HG03460 (cell line): Measurements from ENCODE around the gene METTL26.

ENCODE experiments used
- ATAC-seq: cut with Tn5 transposase; IDR thresholded peaks from one replicate; pipeline ENCODE4 v1.9.1; 2021; ENCODE audit not compliant: unreplicated experiment

METTL26 gene

GRCh38 chr16:638836-639235, 2.7 kb upstream of the METTL26 start:
- no peak for ATAC-seq

GRCh38 chr16:638034-638543, 2.0 kb upstream of the METTL26 start:
- ATAC-seq: no peak

DNA sequence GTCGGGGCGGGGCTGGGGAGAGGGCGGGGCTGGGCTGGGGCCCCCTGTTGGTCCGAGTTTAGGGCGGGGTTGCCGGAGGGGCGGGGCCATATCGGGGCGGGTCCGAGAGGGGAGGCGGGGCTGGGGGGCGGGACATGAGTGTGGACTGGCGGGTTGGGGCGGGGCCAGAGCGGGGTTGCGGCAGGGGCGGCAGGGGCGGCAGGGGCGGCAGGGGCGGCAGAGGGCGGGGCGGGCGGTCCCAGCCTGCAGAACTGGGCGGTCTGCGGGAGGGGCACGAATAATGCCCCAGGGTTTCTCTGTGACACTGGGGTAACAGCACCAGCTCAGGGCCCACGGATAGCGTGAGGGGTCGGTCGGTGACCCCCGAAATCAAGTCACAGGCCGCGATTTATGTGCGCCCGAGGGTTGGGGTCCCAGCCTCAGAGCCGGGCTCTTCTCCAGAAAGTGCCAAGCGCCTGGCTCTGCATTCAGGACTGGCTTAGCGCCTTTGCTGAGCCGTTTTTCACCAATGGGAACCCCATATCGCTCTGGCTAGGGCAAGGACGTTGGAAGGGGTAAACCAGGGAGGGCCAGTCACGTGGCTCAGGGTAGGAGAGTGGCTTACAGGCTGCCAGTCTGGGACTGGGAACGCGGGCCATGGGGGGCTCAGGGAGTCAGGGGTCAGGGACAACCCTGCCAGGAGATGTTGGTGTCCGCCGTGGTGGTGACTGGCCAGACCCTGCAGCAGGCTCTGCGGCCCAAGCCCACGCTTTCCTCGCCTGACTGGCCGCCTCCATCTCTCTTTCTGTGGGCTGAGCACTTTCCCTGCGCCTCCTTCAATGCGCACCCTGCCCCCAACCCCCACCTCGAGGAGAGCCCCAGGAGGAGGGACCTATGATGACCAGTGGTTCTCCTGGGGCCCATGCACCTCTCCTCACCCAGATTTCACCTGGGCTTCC, 1.2 kb upstream of the METTL26 start:
- ATAC-seq: no peak

DNA sequence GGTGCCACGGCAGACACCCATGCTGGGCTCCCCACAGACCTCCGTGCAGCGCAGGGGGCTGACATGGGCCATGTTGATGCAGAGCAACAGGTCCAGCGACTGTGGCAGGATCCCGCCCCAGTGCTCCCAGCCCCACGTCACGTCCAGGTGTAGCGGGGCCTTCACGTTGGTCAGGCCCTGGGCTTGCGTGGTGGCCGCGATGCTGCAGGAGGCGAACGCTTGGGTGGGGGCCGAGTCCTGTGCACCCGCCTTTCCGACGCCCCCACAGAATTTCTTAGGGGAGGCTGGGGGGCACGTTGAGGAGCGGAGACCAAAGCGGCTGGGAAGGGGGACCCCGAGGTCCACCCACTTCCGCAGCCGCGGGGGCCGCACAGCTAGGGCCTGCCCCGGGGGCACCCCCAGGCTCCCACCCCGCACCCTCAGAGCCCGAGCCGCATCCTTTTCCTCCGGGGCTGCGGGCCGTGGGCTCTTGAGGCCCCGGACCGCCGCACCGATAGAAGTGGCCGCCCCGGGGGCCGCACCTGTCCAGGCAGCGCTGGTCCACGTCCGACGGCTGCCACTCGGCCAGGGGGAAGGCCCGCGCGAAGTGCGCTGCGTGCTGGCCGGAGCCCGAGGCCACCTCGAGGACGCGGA, 416 bp downstream of the METTL26 start:
- ATAC-seq: no peak

- ATAC-seq: no peak
These were observed 1.1 kb downstream of the METTL26 start for GRCh38 chr16:634996-635395.

DNA sequence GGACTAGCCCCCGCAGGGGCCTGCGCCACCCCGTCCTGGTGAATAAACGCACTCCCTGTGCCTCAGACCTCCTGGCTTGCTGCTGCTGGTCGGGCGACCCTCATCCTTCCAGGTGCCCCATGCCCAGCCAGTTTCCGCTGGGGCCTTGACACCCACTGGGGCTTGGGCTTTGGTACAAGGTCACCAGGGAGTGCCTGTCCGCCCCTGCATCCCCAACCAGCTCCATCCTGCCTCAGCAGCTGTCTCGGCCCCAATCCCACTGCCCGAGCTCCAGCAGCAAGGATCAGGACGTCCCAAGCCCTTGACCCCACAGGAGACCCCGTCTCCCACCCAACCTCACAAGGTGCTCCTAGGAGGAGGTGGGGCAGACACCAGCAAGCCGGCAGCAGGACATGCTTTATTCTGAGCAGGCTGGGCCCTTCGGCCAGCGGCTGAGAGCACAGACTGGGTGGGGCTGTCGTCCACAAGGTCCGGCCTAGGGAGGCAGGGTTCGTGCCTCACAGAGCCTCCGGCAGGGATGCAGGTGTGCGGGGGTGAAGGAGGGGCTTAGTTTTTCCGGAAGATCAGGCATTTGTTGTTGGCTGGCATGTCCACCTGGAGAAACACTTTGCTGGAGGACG, 1.9 kb downstream of the METTL26 start:
- ATAC-seq: no peak

DNA sequence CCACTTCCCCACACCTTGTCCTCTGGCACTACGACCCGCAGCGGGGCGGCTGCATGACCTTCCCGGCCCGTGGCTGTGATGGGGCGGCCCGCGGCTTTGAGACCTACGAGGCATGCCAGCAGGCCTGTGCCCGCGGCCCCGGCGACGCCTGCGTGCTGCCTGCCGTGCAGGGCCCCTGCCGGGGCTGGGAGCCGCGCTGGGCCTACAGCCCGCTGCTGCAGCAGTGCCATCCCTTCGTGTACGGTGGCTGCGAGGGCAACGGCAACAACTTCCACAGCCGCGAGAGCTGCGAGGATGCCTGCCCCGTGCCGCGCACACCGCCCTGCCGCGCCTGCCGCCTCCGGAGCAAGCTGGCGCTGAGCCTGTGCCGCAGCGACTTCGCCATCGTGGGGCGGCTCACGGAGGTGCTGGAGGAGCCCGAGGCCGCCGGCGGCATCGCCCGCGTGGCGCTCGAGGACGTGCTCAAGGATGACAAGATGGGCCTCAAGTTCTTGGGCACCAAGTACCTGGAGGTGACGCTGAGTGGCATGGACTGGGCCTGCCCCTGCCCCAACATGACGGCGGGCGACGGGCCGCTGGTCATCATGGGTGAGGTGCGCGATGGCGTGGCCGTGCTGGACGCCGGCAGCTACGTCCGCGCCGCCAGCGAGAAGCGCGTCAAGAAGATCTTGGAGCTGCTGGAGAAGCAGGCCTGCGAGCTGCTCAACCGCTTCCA, 2.6 kb downstream of the METTL26 start:
- ATAC-seq: no peak

GRCh38 chr16:632486-633335, 3.4 kb downstream of the METTL26 start:
- ATAC-seq: no peak

DNA sequence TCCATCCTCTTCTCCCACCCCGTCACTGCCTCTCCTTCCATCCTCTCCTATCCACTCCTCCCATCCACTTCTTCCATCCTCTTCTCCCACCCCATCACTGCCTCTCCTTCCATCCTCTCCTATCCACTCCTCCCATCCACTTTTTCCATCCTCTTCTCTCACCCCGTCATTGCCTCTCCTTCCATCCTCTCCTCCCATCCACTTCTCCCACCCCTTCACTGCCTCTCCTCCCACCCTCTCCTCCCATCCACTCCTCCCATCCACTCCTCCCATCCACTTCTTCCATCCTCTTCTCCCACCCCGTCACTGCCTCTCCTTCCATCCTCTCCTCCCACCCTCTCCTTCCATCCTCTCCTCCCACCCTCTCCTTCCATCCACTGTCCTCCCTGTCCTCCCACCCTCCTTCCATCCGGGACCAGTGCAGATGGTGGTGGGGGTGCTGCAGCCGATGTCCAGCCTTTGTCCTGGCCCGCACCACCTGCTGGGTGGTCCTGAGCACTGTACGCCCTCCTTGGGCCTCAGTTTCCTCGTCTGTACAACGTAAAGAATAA, 4.2 kb downstream of the METTL26 start:
- no peak for ATAC-seq

GRCh38 chr16:630815-631405, 5.2 kb downstream of the METTL26 start, which contains the start of gene WFIKKN1:
Gene WFIKKN1 (plus strand): TSS chr16:630985. CDS start chr16:631254, 269 bp downstream.
- ATAC-seq: no peak

DNA sequence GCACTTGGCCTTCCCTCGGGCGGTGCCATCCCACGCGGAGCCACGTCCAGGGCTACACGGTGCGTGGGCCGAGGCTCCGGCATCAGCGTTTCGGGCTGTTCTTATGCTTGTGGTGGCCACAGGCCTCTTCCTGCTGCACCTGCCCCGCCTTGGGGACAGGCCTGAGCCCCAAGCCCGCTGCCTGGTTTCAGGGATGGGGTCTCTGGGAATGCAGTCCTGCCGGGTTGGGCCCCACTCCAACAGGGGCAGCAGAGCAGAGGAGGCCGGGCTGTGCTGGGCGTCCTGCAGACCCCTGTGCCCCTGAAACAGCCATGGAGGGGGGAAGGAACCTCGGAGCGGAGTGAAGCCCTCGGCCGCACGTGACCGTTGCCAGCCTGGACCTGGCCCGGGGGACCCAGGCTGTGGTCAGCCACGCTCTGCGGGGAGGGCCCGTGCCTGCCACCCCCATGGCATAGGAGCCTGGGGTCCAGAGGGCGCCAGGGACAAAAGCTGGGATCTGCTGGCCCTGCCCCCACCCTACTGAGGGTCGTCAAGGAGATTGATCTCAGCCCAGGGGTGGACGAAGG, 5.8 kb downstream of the METTL26 start:
- ATAC-seq: no peak

DNA sequence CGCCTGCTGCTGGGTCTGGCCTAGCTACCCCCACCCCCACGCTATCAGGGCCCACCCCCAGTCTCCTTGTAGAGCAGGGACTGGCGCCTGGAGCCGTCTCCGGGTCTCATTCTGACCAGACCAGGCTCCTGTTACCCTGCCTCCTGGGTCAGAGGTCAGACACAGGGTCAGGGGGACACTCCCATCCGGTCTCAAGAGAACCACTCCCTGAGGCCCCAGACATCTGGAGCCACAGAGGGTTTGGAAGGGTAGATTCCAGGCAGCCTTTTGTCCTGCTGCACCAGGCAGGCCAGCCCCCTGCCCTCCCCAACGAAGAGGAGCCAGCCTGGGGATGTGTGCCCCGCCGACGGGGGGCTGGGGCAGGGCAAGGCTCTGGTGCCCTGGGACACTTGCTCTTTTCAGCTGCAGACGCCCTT, 6.3 kb downstream of the METTL26 start:
- ATAC-seq: no peak

DNA sequence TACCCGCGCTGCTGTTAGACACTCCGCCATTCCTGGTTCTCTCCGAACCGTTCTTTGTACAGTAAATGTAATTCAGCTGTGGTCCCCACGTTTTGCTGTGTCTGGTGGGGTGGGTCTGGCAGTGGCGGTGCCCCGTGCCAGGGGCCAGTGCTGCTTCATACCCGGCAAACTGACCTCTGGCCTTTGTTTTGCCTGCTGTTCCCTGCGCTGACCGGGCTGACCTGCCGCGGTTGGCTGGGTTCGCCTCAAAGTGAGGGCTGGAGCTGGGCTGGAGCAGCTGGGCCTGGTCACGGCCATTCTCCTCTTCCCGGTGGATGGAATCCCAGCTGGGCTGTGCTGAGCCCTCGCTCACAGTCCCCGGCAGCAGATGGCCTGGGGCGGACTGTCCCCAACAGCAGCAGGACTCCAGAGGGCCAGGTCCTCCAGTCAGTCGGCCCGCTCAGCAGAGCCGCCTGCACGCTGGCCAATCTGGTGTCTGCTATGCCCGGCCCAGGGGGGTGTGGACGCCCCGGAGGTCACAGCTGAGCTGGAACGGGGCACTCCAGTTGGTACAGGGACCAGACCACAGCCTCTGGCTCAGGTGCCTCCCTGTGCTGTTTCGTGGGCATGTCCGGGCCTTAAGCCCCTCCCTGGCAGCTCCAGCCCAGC, 6.8 kb downstream of the METTL26 start:
- ATAC-seq: no peak

GRCh38 chr16:628321-629061, 7.6 kb downstream of the METTL26 start:
- no peak for ATAC-seq

DNA sequence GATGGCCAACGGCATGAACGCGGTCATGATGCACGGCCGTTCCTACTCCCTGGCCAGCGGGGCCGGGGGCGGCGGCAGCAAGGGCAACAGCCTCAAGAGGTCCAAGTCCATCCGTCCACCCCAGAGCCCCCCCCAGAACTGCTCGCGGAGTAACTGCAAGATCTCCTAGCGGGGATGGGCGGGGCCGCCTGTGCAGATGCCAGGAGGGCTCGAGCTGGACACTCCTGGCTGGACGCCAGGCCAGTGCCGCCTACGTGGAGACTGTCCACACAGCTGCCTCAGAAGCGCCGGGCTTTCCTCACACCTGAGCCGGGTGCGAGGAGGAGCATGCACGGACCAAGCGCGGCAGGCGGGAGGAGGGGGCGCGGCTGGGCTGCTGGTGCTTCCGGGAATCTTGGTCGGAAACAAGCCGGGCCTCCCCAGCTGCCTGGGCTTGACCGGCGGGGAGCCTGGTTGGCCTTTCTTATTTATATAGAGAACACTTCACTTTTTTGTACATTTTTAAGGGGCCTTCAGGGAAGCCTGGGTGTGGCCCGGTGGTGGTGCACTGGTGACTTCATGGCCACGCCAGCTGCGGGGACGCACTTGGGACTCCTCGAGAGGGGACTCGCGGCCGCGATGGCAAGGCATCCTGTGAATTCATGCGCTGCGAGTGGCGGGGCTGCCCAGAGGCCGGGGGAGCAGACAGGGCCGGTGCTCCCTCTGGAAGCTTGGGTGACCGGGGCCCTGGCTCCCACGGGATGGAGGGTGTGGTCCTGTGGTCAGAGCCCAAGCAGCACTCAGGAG, 8.5 kb downstream of the METTL26 start:
- no peak for ATAC-seq

DNA sequence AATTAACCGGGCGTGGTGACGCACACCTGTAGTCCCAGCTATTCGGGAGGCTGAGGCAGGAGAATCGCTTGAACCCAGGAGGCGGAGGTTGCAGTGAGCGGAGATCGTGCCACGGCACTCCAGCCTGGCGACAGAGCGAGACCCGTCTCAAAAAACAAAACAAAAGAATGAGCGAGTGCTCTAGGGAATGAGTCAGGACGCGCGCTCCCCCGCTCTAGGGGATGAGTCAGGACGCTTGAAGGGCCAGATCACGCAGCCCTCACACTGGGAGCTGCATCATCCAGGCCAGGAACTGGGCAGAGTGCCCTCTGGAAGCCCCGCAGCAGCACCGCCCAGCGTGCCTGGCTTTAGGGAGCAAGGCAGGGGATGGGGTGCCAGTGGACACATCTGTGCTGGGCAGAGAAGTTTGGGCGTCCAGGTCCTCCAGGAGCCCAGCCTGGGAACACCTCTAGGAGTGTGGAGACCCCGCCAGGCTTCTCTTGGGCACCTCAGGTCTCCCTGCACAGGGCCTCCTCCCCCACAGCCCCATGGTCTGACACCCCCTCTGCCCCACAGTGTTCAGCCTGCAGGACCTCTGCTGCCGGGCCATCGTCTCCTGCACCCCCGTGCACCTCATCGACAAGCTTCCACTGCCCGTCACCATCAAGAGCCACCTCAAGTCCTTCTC, 9.2 kb downstream of the METTL26 start:
- no peak for ATAC-seq
